ENCODE results near the gene THOC6.

The THOC6 gene

DNA sequence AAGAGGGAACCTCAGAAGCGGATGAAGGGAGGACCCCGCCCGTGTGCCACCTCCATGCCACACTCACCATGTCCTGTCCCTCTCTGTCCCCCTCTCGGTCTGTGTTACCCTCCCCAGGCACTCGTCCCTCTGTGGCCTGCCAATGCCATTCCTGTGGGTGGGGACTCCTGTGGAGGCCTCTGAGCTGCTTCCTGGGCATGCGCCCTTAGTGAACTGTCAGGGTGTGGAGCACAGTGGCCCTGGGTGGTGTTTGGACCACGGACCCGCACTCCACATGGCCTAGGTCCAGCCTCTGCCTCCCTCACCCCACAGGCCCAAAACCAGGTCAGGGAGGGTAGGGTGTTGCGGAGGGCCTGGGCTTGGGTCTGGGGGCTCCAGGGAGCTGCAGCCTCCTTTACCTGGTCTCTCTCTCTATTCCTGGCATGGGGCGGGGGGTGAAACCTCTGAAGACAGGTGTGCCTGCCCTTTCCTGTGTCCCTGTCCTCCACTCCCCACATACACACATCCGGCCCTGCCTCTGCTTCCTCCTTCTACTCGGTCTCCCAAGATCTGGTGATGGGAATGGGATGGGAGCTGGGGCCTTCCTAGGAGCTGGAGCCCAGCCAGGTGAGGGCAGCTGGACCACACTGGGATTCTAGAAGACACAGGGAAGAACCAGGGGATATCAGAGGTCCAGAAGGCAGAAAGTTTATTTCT lies 32.1 kb upstream of the THOC6 start:
- no peak for DNase-seq (ENCODE audit: low read depth in 4 of 4, low spot score in 1 of 4)

DNA sequence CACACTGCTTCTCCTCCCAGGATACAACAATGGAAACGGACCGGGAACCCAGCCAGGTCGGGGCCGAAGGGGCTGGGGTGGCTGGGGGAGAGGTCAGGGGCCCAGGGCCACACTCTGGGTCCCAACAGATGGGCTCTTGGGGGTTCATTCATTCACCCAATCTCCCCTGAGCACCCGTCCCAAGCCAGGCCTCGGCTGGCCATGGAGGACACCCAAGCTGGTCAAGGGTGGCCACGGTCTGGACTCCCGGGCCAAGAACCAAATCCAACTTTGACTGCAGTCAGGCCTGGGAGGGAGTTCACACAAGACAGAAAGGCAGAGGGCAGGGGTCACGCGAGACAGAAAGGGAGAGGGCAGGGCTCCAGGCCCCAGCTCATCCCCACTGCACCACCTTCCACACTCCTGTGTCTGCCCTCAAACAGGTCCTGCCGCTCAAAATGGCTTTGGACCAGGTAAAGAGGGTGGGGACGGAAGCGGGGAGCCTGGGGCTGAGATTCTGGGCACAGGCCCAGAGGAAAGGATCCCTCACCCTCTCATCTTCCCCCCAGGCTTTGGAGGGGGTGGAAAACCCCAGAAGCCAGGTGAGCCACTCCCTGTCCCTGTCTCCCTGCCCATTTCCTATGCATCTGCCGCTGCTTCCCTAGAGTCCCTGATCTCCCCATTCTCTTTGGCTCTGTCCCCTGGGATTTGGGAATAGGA lies 31.3 kb upstream of the THOC6 start:
- no peak for DNase-seq (ENCODE audit: low read depth in 4 of 4, low spot score in 1 of 4)

DNA sequence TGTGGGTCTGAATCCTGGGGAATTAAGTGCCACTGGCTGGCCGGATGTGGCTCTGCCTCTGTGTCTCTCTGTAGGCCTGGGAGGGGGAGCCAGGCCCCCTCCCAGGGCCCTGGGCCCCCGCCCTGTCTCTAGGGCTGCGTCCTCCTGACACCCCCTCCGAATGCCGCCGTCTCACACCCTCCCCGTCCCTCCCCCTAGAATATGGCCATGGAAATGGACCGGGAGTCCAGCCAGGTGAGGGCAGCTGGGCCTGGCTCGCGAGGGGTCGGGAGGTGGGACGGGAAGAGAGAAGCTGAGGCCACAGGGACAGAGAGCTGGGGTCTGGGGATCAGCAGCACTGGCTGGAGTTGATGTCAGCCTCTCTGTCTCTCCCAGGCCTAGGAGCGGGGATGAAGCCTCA lies 27.5 kb upstream of the THOC6 start:
- no peak for DNase-seq (ENCODE audit: low read depth in 4 of 4, low spot score in 1 of 4)

DNA sequence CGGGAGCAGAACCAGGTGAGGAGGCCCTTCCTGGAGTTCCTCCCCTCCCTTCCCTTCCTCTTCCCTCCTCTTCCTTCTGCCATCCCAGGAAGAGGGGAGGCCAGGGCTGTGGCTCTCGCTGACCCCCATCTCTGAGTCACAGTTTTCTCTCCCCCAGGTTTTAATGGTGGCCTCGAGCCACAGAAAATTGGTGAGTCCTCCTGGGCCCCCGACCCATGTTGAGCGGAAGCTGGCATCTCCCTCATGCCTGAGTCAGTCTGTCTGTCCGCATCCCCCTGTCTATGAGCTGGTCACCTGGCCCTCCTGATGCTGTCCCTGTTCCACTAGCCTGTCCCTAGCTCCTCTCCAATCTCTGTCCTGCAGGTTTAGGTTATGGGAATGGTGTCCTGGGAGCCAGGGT lies 23.9 kb upstream of the THOC6 start:
- no peak for DNase-seq (ENCODE audit: low read depth in 4 of 4, low spot score in 1 of 4)

DNA sequence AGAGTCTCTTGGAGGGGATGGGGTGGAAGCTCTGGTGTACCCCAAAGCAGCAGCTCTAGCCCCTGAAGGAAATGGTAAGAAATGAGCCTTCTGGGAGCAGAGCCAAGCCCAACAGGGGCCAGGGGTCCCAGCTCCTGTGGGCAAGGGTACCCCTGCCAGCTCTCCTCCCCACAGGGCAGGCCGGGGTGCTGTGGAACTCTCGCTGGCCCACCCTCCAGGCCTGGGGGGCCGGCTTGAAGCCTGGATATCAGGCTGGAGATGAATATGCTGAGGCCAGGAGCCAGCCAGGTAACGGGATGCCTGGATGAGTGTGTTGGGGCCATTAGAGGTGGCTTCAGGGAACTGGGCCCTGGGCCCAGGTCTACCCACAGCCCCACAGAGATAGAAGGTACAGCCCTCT lies 23.3 kb upstream of the THOC6 start:
- no peak for DNase-seq (ENCODE audit: low read depth in 4 of 4, low spot score in 1 of 4)

DNA sequence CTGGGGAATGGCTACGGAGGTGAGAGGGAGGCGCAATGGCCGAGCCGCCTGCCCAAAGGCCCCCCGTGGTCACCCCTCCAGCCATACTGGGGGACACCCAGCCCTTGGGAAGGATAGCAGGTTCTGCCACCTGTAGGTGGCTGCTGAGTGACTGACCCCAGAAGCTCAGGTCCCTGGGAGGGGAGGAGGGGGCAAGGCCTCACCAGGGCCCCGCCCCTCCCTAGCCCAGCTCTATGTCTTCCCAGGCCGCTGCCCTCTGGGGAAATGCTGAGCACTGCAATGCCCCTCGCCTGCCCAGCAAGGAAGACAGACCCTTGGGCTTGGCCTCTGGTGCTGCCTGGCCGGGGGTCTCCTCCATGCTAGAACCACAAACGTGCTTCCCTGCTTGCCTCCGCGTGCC lies 22.5 kb upstream of the THOC6 start:
- no peak for DNase-seq (ENCODE audit: low read depth in 4 of 4, low spot score in 1 of 4)

DNA sequence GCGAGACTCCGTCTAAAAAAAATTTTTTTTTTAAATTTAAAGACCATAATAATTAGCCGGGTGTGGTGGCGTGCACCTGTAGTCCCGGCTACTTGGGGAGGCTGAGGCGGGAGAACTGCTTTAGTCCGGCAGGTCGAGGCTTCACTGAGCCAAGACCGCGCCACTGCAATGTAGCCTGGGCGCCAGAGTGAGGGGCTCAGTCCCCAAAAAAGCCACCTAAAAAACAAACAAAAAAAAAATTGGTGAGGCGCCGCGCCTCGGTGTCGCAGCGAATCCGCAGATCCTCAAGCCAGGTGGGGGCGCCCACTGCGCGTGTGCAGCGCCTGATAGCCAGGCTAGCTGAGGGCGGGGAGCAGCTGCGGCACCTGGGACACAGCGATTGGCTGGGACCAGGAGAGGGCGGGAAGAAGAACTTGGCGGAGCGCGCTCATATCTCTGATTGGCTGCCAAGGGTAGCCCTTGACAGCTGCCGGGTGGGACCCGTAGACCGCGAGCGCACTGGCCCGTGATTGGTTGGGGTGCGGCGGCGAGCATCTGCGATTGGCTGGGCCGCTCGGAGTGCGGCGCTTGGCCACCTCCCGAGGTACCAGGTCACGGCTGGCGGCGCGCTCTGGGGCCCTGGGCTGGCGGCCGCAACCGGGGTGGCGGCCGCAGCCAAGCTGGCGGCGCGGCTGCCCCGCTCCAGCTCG lies 20.1 kb upstream of the THOC6 start:
- peak; percentile 81 to 96 (median 88) for DNase-seq (ENCODE audit: low read depth in 4 of 4, low spot score in 1 of 4)

DNA sequence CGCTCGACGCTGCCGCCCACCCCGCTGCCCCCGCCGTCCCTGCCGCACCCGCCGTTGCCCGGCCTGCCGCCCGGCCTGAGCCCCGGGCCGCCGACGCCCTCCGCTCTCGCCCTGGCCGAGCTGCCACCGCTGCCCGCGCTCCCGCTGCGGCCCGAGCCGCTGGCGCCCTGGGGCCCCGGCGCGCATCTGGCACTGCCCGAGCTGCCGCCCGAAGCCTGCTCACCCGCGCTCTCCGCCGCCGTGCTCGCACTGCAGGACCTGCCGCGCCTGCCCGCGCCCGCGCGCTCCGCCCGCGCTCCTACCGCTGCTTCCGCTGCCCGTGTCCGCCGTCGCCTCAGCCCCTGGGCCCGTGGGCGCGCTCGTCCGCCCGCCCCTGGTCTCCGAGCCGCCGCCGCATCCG lies 19.5 kb upstream of the THOC6 start:
- no peak for DNase-seq (ENCODE audit: low read depth in 4 of 4, low spot score in 1 of 4)

DNA sequence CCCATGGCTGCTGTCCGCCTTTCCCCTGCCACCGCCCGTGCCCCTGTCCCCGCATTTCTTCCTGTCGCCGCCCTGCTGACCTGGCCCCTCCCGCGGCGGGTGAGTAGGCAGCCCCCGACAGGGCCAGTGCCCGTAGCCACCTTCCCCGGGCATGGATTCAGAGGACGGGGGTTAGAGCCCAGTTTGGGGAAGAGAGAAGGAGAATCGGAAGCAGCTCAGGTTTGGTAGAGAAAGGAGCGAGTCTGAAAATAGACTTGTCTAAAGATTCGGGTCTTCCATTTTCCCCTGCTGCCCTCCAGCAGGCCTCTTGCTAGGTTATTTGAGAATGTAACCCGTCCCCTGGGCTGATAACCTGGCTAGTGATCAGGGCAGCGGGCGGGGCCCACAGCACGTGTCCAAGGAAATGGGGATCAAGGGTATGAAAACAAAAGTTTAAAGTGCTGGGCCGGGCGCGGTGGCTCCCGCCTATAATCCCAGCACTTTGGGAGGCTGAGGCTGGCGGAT lies 19.0 kb upstream of the THOC6 start:
- no peak for DNase-seq (ENCODE audit: low read depth in 4 of 4, low spot score in 1 of 4)

DNA sequence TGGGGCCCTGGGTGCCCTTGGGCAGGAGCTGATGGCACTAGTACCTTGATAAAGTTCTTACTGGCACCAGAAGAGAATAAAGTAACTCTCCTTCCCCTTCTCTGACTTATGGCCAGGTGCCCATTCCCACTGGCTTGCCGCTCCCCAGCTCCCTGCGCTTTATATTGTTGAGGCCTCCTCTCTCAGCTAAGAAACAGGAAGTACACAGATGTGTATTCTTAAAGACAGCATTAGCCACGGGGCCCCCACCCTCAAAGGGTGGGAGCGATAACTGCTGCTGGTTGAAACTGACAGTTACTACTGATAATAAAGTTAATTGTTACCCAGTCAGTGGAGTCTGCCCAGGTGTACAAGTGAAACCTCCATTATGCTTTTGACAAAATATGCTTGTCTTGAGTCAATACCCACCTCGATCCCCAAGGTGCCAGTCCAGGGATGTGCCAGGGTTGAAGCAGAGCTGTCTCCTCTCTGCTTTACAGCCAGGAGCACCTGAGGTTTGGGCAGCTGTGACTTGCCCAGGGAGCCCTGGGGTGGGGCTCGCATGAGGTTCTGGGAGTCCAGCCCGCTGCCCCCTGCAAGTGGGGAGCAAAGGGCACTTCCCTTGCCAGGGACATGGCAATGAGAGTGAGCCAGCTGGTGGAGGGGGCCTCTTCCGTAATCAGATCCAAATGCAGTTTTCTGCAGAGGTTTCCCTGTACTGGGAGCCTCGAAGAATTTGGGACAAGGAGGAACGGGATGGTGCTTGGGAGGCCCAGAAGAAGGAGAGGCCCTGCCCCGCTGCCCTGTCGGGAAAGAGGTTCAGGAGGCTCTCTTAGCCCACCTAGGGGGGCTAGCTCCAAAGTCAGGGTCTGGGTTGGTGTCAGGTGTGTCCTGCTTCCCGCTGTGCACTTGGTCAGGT lies 16.5 kb upstream of the THOC6 start:
- DNase-seq (ENCODE audit: low read depth in 4 of 4, low spot score in 1 of 4), result no peak

DNA sequence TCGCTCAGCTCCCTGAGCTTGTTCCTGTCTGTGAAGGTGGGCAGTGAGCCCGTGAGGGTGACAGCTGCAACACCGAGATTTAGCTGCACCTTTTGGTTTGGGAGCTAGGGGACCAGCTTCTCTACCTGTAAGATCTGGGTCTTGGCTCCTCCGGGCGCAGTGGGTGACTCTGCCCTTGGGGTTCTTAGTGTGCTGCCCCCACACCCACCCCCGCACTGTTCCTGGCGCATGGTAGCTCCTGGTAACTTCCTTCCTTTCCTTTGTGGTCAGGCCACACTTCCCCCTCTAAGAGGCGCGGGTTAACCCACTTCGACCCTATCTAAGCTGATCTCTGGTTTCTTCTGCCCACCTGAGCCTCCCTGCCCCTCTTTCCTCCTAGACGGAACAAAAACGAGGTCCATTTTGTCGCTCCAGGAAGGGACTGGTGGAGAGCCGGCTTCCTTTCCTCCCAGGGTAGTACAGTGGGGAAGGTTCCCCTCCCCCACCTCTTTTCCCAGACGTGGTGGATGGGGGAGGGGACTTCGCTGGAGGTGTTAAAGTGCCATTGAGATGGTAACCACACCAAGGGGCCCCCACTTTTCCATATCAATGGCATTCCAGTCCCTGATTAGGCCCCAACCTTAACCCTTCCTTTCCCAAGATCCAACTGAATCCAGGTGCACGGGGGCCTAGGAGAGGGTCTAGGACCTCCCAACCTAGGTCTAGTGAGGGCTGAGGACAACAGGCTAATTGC lies 15.7 kb upstream of the THOC6 start:
- no peak for DNase-seq (ENCODE audit: low read depth in 4 of 4, low spot score in 1 of 4)

DNA sequence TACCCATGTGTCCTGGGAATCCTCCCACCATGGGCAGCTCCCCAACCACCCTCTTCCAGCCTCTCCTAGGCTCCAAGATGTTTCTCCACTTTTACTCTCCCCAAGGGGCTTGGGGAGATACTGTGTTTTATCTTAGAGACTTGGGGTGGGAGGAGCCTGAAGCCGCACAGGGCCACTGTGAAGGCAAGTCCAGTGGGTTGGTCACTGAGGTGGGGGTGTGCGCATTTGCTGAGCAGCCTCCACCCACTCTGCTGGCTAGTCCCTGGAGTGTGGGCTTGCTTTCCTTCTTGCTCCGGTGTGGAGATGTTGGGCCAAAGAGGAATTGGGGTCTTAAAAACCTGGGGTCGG lies 15.2 kb upstream of the THOC6 start:
- DNase-seq (ENCODE audit: low read depth in 4 of 4, low spot score in 1 of 4), result no peak

DNA sequence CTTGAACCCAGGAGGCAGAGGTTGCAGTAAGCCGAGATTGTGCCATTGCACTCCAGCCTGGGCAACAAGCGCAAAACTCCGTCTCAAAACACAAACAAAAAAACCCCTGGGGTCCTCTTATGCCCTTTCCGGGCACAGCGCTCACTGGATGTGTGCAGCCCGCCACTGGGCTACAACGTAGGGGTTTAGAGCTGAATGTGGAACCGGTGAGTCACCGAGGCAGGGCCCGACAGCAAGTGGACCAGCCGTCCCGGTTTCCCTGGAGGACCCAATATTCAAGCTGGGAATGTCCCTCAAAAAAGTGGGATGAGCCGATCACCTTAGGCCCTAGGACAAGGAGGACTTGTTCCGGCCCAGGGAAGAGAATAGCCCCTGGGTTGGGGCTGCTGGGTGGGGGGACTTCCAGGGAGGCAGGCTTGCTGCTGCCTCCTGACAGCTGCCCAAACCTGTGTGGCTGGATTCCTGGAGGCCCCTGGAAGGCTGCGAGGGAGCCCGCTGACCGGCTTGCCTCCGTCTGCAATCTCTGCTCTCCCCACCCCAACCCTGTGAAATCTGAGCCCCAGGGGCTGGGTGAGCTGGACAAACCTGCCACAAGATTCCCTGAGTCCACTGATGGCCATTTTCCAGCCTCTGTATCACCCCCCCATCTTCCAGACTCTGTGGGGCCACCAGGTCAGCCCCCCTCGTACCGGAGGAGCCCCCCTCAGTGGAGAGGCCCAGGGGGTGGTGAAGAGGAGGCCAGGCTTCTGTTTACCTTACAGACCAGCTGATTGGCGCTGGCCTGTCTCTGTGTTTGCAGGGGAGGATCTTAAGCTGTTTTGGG lies 14.1 kb upstream of the THOC6 start:
- DNase-seq (ENCODE audit: low read depth in 4 of 4, low spot score in 1 of 4), result no peak

DNA sequence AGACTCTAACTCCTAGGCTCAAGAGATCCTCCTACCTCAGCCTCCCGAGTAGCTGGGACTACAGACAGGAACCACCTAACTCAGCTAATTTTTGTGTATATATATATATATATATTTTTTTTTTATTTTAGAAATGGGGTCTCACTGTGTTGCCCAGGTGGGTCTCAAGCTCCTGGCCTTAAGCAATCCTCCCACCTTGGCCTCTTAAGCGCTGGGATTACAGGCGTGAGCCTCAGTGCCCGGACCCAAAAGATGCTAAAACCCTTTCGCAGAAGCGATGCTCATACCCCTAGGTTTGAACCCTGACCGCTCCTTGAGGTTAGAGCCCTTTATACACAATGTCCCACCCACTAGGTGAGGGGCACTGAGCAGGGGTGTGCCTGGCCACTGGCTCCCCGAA lies 13.3 kb upstream of the THOC6 start:
- DNase-seq (ENCODE audit: low read depth in 4 of 4, low spot score in 1 of 4), result no peak

DNA sequence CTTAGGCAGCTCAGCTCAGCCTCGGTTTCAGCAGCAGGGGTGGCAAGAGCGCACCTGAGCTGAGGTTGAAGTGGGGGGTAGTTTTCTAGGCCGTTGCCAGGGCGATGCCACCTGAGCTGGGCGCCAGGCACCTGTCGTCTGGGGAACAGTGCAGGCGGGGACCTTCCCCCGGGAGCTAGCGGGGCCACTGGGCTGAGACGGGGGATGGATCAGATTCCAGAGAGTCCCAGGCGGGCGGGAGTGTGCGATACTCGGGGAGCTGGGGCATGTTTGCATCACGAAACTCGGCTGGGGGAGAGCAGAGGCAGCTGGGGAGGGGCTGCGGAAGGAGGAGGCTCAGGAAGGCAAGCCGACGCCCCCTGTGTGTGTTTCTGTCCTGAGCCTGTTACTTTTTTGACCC lies 11.6 kb upstream of the THOC6 start:
- no peak for DNase-seq (ENCODE audit: low read depth in 4 of 4, low spot score in 1 of 4)

DNA sequence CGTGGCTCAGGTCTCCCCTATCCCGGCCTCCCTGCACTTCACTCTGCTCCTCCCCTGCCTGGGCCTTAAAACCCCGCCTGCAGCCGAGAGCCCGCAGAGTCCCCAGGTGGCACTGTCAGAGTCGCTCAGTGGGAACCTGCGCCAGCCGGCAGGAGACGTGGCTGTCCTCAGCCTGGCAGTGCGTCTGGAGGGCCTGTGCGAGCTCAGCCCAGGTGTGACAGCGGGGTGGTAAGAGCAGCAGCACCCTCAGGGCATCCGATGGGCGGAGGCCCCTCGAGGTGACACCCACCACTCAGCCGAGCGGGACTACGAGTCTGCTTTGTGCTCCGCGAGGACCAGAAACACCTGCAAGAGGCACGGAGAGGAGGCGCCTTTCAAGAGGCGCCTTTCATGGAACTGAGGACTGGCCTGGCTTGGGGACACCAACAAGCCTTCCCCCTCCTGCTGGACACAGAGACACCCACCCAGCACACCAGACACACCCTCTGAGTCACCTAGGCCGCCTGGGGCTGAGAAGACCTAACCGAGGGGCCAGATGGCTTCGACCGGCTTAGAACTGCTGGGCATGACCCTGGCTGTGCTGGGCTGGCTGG lies 10.9 kb upstream of the THOC6 start, which contains the start of gene CLDN9:
Gene CLDN9, plus strand, starts transcription at position 96 of the 593 bp plus-strand sequence. Its CDS starts 440 bp downstream, at position 536.
- DNase-seq (ENCODE audit: low read depth in 4 of 4, low spot score in 1 of 4), result no peak

DNA sequence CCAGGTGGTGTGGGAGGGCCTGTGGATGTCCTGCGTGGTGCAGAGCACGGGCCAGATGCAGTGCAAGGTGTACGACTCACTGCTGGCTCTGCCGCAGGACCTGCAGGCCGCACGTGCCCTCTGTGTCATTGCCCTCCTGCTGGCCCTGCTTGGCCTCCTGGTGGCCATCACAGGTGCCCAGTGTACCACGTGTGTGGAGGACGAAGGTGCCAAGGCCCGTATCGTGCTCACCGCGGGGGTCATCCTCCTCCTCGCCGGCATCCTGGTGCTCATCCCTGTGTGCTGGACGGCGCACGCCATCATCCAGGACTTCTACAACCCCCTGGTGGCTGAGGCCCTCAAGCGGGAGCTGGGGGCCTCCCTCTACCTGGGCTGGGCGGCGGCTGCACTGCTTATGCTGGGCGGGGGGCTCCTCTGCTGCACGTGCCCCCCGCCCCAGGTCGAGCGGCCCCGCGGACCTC lies 10.3 kb upstream of the THOC6 start:
- DNase-seq (ENCODE audit: low read depth in 4 of 4, low spot score in 1 of 4), result no peak

DNA sequence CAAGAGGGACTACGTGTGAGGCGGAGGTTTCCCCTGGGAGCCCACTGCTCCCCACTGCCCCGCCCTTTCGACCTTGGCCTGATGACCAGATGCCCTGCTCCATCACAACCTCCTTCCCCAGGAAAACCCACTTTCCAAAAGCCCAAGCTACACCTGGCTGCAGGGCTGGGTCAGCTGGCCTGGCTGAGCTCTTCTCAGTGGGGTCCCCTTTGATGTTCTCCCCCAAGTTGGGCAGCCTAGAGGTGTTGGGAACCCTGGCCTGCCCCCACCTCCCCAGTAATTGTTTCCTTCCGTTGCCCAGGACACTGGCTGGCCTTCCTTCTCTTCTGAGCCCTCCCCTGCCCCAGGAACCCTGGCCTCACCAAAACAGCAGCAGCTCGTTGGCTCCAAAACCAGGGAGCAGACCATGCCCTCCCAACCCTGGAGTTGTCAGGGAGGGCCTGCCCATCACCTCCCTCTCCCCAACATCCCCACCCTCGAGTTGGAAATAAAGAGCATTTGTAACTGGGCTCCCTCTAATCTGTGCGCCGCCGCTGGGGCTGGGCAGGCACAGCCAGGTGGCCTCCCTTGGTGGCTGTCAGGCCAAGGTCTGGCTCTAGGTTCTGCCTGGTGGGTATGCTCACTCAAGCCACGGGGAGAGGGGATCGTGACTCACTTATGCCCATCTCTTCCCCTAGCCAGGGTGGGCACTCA lies 9.7 kb upstream of the THOC6 start:
- DNase-seq (ENCODE audit: low read depth in 4 of 4, low spot score in 1 of 4), result no peak

DNA sequence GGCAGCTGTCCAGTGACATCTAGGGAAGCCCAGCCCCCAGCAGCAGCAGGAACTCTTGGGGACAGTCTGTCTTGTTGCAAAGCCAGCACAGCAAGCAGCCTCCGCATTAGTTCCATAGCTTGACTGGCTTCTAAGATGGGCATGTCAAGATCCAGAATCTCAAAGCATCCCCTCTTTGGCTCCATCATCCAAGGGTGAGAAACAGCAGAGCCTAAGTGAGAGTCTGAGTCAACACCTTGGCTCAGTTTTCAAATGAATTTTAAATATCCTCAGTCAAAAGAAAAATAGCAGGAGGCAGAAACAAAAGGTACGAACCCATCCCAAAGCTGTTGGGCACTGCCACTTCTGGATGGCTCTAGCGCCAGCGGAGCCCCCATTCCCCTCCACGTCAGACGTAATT lies 8.9 kb upstream of the THOC6 start:
- no peak for DNase-seq (ENCODE audit: low read depth in 4 of 4, low spot score in 1 of 4)
